ENCODE measurements around the gene ACO1.
"Not testable (repeated sequence)": the region's sequence is repeated elsewhere in the genome, so short reads cannot be mapped to it uniquely, and the experiment has no call there.

ACO1 gene

DNA sequence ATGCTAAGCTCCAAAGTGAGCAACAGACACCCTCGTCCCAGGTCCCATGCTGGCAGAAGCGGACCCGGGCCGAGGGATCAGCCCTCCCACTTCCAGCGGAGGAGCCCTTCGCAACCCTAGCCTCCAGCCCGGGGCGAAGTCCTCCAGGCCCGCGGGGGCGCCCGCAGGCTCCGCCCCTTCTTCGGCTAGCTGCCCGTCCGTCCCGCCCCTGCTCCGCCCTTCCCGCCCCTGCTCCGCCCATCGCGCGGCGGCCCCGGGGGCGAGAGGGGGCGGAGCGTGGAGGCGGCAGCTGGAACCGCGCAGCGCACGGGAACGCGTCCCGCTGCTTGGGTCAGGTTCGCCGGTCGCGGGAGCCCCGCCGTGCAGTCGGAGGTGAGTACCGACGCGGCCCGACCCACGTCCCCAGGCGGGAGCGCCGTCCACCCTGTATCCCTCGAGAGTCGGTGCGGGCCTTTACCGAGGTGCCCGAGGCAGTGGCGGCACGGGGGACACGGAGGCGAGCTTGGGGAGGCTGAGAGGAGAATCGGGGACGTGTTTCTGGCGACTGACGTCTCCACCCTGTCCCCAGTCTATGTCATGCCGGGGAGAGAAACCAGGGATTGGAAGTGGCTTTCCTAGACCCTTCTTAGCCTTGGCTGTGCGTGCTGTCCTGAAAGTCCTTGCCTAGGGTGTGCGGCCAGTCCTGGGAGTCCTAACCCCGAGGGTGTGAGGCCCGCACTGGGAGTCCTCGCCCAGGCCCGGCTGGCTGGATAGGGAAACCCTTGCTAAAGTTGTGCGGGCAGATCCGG is at the start of gene ACO1:
Gene ACO1 (plus strand): TSS at position 280 of the 788 bp plus-strand sequence. CDS start 20,864 bp downstream, outside the sequence.
- peak; percentile 82 for DNase-seq

DNA sequence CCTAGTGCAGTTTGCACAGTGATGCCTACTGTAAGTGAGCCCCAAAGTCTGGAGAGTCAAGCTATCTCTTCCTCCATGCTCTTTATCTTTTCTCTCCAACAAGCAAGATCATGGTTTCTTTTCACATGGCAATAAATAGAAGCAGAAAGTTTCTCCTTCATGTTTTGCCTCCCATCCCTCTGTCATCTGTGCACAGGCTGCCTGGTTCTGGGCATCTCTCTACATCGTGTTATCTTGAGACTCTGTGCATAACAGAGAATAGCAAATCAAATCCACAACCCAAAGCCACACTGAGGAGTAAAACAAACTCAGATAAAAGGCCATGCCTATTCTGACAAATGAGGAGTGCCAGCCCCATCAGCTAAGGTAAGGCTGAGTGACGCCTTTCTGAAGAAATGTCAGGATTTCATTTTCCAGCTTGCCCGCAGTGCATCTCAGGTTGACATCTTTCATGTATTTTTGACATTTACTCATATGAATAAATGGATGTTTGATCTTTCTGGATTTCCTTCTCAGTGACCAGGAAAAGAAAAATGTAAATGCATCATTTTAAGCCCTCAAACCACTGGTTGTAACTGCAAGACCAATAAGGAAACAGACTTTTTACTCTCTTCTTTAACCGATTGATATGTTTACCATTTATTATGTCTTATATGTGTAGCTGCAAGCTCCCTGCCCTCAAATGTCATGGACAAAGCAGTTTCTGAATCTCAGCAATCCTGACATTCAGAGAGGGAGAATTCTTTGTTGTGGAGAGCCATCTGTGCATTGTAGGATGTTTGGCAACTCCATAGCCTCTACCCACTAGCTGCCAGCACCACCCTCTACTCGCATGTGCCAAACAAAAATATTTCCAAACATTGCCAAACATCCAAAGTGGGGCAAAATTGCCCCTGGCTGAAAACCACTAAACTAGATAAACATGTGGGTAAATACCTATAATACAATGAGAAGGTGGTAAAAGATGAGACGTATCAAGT is 49.2 kb upstream of the ACO1 start:
- DNase-seq, result no peak

DNA sequence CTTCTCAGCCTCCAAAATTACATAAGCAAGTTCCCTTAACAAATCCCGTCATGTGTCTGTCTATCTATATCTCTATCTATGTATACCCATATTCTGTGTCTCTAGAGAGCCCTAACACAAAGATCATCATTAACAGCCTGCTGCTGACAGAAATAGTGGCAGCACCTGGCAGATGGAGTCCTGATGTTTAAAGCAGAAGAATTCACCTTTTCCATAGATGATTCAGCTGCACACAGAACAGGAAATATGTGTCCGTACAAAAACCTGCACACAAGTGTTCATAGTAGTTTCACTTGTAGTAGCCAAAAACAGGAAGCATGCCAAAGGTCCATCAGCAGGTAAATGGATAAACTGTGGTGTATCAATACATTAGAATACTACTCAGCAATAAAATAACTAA is 45.0 kb upstream of the ACO1 start:
- no peak for DNase-seq

DNA sequence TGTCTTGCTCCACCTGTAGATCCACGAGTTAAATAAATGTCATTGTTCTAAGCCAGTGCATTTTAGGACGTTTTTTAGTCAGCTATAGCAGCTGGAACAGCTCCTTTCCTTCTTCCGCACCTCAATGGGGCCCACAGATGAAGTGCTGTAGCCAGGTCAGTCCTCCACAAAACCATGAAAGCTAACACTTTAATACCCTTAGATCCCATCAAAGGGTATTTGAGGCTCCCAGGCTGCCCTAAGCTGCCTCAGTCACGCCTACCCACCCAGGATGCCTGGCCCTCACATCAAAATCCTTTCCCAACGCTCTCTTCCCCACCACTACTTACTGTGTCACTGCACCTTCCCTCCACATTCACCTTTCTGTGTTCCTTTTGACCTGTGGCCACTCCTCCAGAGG is 44.1 kb upstream of the ACO1 start:
- DNase-seq, result no peak

DNA sequence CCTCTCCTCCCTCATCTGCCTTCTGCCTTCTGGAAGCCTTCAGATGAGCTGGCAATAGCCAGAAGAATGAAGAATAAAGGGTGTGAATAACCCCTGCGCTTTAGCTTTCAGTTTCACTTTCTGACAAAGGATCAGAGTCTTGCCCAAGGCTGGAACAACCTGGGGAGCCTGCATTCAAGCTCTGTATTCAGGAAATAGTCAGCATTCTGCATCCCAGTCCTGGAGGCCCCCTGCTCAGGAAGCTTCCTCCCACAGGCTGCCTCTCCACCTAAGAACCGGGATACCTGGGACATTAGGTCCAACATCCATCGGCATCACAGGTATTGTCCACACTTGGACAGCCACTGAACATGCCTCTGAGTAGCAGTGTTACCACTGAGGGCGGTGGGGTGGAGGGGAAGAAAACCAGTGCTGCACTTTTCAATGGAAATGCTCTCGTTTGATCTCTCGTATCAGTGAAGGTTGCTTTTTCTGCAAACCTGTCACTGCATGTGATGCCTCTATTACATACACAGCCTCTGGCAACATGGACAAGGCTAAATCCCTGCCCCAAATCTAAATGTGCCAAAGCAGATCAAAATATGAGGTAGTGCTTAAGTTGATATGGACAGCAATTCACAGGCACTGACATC is 39.8 kb upstream of the ACO1 start:
- DNase-seq, result no peak

DNA sequence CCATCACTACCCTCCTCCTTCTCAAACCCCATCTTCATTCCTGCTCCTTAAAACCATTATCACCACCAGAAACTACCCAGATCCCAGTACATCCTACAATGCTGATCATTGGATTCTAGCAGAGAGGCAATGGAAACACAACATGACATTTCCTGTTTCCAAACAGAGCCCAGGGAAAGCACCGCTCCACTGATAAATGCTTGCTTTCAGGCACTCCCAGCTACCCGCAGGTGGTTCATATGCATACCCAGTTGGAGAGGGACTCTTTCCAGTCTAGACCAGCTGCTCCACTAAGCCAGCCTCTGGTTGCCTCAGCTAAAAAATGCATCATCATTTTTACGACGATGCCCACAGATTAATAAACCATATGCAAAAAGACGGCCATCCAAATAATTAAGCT is 39.2 kb upstream of the ACO1 start:
- DNase-seq, result no peak

DNA sequence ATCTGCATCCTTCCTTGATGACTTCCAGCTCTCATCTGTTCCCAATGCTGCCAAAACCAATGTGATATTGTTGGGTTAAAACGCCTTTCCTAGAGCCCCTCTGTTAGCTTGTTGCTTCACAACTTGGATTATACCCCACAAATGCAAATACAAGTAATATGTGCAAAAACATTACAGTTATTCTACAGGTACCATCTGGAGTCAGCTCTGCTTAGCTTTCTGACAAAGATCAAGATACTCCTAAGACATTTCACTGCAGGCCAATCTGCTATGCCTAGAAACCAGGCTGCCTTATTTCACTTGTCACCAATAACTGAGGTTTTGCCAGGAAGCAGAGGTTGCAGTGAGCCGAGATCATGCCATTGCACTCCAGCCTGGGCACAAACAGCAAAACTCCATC is 36.9 kb upstream of the ACO1 start:
- DNase-seq, result no peak

DNA sequence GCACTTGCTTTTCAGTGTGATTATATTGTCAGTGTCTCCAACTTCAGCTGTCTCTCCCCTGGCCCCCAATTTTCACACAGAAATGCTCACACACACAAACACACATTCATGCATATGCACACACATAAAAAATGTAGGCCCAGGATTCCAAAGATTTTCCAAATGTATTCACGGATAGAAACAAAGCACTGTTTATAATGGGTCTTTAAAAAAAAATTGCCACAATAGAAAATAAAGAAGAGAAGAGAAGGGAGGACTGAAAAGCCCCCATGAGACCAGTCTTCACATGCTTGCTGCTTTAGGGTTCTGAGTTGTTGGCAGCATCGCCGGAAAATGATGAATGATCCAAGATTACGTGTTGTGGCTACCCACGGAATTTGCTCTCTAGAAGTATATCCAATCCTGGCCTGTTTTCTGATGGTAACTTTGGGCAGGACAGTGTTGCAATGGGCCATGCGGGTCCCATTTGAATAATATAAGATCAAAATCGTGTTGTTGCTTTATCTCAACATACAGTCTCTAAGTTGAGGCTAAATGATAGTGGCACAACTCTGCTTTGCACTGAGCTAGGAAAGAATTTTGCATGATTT is 36.2 kb upstream of the ACO1 start:
- no peak for DNase-seq

DNA sequence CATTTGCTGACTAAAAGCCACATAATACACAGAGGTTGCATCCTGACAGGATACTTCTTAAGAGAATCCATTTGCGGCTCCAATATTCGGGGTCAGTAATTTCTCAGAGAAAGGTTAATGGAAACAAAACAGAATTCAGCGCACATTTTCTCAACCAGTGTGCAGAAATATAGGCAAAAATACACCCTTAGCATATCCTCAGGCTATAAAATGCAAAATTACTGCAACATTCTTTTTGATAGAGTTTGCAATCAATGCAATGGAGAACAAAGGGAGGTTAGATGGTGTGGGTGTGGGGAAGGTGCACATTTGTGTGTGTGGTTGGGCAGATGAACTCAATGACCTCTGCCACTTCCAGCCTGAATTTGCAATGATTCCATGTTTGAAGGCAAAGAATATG is 35.4 kb upstream of the ACO1 start:
- no peak for DNase-seq

DNA sequence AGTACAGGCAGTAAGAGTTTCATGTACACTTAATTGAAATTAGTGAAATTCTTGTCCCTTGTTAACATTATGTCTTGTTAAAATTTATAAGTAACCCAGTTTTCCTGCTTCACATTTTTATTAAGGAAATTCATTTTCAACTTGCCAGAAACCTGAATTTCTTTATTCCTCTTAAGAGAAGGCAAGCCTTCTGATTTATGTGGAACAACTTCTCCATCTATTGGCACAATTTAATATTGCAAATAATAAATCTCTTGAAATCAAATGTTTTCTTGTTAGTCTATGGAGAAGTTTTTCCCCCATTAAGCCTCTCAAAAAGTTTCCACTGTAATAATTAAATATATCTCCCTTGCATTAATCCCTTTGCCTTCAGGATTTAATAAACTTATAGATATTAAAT is 33.8 kb upstream of the ACO1 start:
- no peak for DNase-seq

DNA sequence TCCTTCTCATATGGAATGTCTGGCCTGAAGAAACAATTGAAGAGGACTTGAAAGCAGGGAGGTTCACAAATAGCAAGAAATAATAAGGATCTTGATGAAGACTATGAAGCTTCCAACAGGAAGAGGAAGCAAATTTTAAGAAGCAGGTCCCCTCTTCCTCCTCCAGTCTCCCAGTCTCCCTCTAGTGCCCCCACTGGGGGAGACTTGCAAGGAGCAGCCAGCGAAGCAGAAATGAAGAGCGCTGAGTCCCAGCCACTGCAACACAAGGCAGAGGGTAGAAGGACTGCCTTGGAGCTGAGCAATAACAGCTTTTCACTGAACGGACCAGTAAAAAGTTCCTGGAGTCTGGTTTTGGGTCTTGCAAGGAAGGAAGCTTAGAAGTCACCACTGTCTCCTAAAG is 32.6 kb upstream of the ACO1 start:
- DNase-seq, result no peak

DNA sequence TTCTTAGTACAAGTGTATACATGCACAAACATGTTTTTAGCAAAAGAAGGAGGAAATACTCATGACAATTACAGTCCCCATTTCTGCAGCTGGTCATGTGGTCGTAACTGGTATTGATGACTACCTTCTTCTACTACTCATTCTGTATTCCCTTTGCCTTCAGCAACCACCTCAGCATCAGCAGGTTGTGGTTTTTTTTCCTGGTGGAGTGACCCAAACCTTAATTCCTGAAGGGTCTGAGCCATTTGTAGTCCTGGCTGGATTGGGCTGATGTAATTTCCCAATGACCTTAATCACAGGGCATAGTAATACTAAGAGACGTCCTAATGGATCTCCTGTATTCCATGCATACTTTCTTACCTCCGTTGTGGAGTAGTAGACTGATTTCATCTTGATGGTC is 31.0 kb upstream of the ACO1 start:
- DNase-seq, result not testable (repeated sequence)

DNA sequence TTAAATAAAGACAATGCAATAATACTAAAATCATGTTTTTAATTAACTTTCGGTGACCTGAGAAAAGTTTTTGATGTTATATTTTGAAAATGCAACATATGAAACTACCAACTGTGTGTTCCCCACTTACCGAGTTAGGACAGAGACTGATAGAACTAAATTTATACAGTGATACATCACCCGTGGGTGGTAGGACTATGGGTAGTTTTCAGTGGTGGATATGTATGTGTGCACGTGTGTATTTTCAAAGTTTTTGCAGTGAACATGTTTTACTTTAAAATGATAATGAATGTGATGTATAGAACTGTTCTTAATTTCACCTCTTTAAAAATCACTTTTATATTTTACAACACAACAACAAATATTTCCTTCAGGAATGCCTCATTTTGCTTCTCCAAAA is 25.0 kb upstream of the ACO1 start:
- DNase-seq, result no peak

DNA sequence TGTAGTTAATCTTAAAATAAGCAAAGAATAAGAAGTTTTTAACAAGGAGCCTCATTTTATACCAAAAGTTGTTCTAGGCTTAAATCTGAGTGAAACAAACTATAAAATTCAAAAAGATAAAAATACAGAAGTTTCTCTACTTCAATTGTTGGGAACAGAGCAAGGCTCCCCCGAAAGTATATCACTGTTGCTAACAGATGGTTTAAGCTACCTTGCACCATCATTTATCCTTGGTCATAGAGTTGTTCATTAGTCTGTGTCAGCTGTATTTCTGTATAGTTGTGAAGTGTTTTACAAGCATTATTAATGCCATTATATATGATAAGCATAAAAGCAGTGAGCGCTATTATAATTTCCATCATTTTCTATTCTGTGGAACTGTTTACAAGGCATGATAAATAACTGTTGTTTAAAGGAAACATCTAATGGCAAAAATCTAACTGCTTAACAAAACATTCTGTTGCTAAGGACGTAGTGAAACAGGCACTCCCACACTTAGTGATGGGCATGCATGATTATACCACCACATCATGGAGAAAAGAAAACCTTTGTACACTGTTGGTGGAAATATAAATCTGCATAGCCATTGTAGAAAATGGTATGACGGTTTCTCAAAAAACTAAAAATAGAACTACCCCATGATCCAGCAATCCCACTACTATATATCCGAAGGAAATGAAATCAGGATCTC is 23.3 kb upstream of the ACO1 start:
- DNase-seq, result no peak

DNA sequence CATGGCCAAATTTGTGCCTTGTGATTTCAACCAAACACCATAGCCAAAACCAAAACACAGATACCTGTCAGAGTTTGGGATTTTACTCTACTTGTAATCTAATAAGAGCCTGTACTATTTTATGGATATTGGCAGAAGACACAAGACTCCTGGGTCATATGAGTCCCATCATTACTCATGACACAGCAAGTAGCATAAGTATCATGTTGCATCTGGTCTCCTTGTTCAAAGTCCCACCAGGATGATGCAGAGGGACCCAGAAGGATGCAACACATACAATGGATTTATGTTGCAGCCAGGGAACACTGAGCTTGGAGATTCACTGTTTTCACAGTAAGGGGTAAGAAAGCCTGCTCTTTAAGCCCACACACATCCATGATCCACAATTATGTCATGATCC is 13.2 kb upstream of the ACO1 start:
- no peak for DNase-seq

DNA sequence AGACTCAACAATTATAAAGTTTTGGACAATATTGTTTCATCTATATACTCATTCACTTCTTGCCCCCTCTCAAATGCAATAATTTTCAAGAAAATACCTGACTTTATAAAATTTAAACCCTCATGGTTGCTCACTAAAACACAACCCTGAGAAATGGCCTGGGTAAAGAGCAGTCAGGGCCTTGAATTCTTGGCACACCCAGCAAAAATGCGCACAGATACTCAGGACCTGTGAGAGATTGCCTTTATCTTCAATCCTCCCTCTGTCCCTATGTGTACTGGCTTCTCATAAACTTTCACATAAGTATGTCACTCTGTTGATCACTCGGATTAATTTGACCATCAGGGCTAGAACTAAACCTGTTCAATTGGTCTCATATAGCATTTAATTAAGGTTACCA is 12.8 kb upstream of the ACO1 start:
- no peak for DNase-seq

DNA sequence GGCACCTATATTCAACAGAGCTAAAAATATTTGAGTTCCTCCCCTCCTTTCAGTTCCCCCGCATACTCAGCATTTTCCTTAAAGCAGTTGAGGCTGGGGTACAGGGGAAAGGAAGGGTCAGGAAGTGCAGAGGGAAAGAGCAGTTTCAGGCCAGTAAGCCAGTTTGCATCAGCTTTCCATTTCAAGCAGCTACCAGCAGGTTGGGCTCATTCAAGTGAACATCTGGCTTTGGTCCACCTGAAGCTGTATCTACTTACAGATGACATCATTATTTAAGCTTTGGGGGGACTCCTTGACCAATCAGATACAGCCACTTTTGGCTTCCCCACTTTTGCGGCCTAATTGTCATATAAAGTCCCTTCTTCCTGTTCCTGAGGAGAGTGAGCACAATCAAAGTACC is 8.2 kb upstream of the ACO1 start:
- no peak for DNase-seq

DNA sequence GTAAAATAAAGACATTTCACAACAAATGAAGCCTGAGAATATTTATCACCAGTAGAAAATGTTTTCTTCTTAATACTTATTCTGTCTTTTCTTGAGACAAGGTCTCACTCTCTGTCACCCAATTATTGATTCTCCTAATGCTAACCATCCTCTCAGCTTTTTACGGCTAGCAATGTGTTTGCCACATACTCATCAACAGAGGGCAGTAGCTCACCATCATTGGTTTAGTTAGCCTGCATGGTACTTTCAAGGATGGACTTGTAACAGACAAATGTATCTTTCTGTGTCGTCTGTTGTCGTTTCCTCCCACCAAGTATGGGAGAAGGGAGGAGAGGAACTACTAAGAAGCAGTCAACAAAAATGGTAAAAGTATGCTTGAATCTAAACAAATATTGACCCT is 5.9 kb upstream of the ACO1 start:
- DNase-seq, result peak; percentile 23

DNA sequence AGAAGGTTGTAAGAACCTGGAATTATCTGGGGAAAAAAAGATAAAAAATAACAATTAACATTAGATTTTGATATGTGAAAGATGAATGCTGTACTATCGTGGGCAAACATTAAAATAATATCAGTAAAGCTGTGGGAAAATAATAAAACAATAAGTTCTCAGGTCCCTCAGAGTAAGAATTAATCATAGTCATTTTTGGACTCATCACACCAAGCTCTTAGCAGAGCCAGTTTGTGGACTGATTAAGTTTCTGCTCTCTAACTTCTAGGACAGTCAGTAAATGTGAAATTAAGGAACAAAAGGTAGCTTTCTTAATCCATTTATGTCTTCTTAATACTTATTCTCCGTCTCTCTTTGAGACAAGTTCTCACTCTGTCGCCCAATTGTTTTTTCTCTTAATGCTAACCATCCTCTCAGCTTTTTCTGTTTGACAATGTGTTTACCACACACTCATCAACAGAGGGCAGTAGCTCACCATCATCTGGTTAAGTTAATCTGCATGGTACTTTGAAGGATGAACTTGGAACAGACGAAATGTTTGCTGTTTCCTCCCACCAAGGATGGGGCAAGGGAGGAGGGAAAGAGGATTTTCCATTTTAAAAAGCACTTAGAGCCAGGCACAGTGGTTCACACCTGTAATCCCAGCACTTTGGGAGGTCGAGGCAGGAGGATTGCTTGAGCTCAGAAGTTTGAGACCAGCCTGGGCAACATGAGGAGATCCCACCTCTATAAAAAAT is 5.3 kb upstream of the ACO1 start:
- peak; percentile 45 for DNase-seq

DNA sequence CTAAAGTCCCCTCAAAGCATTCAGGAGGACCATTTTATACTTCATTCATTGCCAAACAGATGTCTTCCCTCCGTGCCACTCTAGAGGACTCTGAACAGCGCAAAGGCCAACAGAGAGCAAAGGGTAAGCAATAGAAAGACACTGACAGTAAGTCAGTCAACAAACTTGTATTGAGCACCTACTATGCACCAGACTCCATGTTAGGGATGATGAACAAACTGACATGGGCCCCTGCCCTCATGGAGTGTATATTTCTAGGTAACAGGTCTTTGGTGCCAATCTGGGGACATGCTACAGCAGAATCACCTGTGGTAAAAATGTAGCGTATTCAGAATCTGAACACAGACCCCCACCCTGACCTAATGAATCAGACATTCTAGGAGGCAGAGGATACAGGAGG is 3.5 kb upstream of the ACO1 start:
- DNase-seq, result no peak

DNA sequence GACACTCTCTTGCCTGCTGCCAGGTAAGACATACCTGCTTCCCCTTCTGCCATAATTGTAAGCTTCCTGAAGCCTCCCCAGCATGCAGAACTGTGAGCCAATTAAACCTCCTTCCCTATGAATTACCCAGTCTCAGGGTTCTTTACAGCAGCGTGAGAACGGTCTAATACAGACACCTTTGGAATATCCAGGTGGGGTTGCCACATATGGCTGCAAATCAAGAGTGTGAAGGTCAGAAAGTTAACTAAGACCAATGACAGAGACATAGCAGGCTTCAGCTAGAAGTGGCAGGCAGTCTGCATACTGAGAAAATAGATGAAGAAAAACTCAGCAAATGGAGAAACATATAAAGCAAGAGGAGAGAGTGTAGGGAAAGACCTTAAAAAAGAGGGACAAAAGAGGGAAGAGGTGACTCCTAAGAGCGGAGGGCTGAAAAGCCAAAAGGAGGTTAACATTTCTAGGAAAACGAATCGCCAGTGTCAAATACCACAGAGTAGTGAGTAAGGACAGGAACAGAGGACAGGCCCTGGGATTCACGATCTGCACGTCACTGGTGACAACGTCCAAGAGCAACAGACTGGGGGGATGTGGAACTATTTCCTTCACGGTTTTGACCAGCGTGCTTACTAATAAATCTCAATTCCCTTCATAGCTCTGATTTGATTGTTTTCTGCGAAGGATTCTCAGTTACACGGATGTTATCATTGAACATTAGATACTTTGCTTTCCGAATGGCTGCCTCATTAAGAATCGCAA is 1.7 kb upstream of the ACO1 start:
- no peak for DNase-seq
